CD4-positive, alpha-beta T cell treated with Interleukin-21 for 1 hour (primary cell): ENCODE results near the gene ZNF283.

ENCODE experiments used
- DNase-seq: peaks from one replicate; pipeline ENCODE4 v3.0.0-alpha.2; 2020

Gene ZNF283

DNA sequence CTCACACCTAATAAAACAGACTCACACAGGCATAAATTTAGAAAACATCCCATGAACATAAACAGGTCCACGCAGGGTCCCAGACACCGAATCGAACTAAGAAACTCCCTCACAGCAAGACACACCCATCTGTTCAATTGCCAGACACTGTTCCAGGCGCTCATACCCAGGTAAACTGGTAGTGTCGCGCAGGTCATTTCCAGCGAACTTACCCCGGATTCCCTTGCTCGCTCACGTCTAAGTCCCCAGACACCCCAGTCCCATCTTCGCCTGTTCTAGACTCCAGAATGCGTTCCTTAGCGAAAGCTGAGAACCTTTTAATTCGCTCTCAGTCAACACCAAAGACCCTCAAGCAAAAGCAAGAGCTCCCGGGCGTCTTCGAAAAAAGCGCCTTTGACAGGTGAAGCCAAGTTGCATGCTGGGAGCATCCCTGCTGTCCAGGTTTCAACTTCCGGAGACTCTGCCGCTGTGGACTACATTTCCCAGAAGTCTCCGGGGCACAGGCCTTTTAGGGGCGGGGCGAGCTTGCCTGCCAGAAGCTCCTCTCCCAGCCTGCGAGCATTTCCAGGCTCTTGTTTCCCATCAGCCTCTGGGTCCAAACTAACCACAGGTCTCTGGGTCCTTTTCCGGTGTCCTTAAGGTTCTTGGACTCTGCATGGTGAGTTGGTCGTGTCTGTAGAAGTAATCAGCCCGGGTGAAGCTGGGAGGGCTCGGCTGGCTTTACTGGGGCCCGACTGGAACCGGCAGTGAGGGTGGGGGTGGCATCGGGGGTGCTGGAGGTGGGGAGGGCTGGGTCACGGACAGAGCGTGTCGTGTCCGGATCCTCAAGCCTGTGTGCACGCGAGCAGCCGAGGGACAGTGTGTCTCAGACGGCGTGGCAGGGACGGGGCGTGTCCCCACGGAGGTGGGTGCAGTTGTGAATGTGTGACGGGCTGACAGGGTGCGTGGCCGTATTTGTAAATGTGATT, at the start of gene ZNF283:
Gene ZNF283, plus strand, starts transcription at position 535 of the 968 bp plus-strand sequence. CDS start 6,184 bp downstream, outside the sequence.
- peak; percentile 90 for DNase-seq

DNA sequence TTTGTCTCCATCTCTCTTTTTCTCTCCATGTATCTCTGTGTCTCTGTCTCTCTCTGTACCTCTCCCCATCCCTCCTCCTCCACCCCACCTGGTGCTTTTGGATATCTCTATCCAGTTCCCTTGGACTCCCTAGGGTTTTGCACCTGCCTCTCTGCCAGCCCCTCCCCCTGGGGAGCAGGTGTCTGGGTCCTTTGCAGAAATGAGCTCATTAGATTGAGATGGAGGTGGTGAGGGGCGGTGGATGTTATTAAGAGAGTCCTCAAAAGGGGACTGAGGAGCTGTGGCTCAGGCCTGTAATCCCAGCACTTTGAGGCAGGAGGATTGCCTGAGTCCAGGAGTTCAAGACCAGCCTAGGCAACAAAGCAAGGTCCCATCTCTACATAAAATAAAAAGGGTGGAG, 48.5 kb upstream of the ZNF283 start:
- no peak for DNase-seq

DNA sequence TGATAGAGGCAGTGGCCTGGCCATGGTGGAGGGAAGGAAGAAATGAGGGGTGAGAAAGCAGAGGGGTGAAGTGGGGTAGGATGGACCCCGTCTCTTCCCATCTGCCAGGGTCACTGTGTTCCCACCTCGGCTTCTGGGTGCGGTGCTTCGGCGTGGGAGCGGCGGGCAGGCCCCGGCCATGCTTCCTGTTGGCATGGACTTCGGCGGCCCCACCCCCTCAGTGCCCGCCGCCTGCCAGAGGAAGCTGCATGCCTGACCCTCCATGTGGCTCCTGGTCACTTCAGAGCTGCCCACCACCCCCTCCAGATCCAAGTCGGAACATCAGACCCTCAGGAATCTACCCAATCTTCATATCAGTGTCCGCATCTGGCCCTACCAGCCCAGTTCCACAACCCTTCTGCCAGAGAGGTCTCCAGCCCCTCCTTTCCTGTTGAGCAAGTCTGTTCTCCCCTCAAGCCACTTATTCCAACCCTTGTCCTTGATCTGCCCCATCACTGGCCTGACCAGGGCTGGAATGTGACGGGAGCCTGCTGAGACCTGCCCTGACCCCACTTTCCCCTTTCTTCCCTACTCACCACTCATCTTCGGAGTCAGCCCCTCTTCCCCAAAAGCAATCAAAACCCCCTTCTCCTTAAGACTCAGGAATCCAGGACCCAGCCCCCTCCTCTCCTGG, 47.8 kb upstream of the ZNF283 start:
- DNase-seq = no peak

DNA sequence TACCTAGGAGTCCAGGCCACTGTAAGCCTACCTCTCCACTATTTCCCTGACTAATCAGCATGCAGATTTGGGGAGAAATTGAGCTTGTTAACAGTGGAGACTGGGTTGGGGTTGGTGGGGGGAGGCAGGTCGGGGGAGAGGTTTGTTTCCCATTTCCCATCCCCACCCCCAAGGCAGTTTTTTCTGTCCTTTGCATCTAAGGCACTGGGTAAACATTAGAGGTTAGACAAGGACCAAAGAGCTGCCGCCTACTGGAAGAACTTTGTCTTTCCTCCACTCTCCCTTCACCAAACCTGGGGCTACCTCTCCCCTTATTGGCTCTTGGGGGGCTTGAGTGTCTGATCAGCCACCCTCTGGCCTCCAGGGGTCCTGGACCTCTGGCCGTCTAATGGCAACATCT, 47.3 kb upstream of the ZNF283 start:
- peak; percentile 23 for DNase-seq

DNA sequence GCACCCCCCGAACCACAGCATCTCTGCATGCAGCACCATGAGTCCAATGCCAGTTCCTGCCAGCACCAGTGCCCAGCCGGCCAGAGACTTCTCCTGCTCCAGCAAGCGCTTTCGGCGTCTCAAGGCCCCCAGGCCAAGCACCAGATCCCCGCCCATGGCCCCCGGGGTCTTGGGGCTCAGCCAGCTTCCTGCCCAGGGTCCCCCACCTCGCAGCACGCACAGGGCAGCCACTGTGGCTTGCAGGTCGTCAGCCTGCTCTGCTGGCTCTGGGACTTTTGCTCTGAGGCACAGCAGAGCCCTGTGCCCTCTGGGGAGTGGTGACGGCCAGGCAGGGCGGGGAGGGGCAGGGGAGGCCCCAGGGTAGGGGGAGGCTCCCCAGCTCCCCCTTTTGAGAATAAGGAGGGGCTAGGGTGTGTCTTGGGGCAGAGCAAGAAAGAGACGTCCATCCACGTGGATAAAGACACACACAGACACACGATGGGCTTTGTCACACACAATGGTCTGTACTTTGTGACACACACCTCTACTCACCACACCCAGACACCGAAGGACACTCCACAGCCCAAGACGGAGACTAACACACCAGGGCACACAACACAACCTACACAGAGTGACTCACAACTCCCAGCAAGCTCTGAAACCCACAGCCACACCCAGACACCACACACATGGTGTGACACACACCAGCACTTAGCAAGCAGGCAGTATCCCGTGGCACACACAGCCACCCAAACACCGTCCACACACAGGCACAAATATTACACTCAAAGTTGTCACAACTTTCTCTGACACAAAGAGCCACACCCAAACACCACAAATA, 46.2 kb upstream of the ZNF283 start, which contains the start of gene KCNN4:
Gene KCNN4, minus strand, starts transcription at position 268 of the 820 bp plus-strand sequence. Its CDS starts 112 bp downstream, at position 156.
- DNase-seq = peak; percentile 75

DNA sequence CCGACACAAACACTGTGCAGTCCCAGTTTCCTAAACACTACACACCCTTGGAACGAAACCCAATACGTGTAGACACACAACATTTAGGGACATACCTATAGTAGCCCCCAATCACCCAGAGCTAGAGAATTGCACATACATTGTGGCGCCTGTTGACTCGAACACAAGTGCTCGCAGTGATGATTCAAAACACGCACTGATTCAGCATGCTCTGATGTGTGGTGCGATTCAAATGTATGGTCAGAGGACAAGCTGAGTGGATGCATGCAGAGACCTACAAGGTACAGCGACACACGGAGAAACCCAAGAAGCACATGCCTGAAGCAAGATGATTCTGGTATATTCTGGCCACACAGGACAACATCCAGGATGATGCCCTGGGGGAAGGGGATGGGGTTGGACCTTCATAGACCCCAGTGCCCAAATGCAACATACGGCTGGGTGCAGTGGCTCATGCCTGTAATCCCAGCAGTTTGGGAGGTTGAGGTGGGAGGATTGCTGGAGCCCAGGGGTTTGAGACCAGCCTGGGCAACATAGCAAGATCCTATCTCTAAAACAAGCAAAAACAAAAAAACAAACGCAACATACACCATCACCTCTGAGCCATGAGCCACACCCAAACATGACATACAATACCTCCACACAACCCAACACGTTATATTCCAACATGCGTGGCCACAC, 45.4 kb upstream of the ZNF283 start:
- DNase-seq = no peak

DNA sequence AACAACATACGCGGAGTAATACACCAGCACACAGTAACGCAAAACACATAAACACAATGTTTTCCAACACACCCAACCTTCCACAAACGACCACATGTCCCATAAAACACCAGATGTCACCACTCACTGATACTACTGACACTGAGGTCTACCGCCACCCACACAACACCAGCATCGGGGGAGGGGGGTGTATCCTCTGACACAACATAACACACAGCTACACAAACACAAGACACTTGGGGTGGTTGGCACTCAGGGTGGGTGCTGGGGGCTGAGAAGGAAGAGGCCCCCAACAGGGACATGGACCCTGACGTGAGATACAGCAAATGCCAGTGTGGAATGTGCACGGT, 44.8 kb upstream of the ZNF283 start:
- DNase-seq = no peak

DNA sequence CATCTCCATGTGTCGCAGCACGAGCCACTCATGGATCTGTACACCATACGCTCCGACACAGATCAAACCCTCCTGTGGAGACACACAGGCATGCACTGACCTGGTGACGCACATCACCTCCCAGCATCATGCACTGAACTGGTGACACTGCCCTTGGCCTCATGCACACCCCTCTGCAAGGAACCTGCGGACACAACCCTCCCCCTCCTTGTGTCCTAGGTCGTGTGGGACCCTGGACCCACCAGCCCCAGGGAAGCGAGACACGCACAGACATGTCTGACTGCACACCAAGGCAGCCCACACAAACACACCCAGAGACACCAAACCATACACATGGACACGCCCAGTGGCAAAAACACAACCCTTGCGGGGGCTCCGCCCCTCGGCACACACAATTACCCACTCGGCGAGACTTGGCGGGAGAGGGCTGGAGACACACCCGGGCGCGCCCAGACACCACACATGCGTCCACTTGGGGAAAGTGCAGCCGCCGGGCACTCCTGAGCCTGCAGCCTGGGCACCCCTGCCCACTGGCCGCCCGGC, 44.4 kb upstream of the ZNF283 start:
- DNase-seq = peak; percentile 39

DNA sequence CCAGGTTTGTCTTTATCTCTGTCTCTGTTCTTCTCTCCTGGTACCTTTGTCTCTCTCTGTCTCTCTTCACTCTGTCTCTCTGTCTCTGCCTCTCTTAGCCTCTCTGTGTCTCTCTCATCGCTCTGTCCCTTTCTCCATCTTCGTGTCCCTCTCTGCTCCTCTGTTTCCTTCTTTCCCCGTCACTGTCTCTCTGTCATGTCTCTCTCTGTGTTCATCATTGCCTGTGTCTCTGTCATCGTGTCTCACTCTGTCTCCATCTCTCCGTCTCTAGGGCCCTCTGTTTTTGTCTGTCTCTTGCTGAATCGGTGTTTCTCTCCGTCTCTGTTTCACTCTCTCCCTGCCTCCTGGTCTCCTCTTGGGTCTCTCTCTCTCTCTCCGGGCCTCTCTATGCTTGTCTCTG, 43.5 kb upstream of the ZNF283 start:
- no peak for DNase-seq

DNA sequence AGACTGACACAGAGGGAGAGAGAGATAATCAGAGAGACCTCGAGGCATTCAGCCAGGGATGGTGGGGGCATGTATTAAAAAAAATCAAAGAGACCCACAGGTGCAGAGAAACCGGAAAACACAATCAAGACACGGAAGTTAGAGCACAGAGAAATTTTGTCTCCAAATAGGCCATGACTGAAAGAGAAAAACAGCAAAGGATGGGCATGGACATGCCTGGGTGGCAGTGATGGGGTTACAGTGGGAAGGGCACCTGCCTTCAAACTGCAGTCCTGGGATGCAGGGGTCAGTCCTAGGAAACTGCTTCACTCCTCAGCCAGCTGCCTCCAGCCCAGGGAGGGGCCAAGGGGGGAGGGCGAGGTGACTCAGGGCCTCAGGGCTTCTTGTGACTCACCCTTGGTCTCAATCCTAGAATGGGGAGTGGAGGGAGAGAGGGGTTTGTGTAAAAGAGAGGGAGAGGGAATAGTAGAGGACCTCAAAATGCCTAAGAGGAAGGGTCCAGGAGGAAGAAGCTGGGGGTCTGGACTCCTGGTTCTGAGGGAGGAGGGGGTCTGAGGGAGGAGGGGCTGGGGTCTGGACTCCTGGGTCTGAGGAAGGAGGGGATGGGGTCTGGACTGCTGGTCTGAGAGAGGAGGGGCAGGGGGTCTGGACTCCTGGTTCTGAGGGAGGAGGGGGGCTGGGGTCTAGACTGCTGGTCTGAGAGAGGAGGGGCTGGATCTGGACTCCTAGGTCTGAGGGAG, 42.7 kb upstream of the ZNF283 start:
- peak; percentile 50 for DNase-seq

DNA sequence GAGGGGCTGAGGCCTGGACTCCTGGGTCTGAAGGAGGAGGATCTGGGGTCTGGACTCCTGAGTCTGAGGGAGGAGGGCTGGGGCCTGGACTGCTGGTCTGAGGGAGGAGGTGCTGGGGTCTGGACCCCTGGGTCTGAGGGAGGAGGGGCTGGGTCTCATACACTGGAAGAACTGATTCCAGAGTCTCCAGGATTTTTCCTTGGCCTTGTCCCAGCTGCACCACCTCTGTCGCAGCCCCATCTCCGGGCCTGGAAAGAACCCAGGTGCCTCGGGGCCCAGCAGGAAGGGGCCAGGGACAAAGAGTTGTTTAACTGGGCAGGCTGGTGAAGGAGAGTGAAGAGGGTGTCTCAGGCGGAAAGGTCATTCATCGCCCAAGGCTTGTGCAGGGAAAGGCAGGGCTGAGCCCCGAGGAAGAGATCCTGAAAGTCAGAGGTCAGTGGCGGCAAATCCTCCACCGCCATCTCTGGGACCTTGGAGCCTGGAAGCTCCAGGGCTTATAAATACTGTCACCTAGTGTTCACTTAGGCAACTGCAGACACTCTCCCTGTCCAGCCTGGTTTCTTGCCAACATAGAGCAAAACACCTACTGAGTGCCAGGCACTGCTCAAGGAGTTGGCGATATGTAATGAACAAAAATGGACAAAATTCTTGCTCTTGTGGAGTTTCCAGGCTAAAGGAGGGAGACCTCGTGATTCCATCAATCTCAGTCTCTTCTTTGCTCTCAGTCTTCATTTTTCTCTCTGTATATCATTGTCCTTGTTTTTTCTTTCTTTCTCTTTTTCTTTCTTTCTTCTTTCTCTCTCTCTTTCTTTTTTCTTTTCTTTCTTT, 41.9 kb upstream of the ZNF283 start:
- DNase-seq = peak; percentile 81

DNA sequence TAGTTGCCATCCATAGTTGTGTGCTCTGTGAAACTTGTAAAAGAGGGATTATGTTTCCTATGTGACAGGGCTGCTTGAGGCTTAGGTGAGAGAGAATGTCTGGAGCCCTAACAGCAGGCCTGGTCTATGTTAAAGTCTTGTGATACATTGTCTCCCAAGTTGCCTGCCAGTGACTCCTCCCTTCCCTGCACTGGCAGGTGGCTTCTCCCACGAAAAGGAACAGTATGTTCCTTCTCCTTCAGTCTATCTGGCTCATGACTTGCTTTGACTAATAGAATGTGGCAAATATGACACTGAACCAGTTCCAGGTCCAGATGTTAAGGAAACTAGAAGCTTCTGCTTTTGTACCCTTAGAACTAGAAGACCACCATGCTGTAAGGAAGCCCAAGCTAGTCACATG, 40.5 kb upstream of the ZNF283 start:
- no peak for DNase-seq

DNA sequence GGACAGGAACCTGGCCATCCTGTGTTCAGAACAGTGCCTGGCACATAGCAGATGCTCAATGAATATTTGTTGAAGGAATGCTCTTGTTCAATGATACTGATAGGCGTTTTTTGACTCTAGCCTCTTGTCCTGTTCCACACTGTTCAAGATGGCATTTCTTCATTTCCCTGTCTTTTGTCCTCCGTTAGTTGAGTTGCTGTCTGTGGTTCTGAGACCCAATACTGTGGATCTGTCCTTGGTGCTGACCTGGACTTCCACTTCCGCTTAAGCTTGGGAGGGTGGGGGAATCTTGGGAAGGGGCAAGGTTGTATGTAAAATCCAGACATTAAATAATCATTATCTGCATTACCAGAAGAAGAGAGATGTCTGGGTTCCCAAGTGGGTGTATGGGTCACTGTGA, 38.1 kb upstream of the ZNF283 start:
- DNase-seq = no peak

DNA sequence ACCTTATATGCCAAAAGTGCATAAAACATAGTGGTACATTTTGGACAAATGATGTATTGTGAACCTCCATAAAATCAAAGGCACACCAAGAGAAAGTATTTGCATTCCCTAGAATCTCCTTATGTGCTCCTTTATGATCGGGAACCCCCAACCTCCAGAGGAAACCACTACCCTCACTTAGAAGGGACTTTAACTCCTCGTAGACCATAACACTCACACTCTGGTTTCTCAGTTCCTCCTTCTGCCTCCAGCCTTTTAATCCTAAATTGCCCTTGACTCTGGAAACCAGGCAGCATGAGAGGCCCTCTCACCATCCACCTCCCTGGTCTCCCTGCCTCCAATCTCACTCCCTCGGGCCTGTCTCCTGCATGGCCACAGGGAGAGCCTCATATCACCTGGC, 36.5 kb upstream of the ZNF283 start:
- DNase-seq = no peak

DNA sequence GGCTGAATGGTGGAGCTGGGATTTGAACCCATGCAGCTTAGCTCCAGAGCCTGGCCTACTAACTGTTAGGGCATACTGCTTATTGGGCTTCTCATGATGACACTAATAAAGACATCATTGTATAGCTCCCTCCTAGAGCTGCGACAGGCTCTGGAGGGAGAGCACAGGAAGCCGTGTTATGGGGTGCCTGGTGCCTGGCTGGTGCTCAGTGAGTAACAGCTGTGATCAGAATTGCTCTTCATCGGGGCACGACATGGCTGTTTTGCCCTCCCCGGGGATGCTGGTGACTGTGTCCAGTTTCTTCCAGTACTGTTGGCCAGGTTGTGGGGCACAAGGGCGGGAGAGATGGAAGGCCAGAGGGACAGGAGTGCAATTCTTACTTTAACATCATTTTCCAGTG, 30.0 kb upstream of the ZNF283 start:
- DNase-seq = no peak

DNA sequence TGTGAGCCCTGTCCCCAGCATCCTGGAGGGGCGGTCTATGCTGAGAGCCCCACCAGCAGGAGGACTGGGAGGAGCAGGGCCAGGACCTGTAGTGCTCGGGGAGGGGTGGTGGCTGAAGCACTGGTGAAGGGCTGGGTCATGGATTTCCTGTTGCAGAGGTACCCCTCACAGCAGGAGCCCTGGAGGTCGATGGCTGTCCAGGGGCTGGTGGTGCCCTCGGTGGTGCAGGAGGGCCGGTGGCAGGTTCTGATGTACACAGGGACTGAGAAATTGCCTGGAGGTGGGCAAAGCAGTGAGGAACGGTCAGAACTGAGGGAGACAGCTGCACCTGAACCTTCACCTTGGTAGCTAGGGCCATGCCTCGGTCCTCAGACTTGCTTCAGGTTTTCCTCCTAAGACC, 29.6 kb upstream of the ZNF283 start:
- no peak for DNase-seq

DNA sequence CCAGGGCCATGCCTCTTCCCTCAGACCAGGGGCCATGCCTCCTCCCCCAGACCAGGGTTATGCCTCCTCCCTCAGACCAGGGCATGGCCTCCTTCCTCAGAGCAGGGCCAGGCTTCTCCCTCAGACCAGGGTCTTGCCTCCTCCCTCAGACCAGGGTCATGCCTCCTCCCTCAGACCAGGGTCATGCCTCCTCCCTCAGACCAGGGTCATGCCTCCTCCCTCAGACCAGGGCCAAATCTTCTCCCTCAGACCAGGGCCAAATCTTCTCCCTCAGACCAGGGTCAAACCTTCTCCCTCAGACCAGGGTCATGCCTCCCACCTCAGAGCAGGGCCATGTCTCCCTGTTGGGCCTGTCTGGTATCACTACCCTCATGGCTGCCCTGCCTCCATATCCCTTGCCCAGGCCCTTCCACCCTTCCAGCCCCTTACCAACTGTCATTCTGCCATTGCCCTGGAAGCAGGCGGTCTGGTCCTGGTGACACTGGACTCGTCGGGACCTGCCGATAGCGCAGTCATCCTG, 29.0 kb upstream of the ZNF283 start:
- DNase-seq = no peak

DNA sequence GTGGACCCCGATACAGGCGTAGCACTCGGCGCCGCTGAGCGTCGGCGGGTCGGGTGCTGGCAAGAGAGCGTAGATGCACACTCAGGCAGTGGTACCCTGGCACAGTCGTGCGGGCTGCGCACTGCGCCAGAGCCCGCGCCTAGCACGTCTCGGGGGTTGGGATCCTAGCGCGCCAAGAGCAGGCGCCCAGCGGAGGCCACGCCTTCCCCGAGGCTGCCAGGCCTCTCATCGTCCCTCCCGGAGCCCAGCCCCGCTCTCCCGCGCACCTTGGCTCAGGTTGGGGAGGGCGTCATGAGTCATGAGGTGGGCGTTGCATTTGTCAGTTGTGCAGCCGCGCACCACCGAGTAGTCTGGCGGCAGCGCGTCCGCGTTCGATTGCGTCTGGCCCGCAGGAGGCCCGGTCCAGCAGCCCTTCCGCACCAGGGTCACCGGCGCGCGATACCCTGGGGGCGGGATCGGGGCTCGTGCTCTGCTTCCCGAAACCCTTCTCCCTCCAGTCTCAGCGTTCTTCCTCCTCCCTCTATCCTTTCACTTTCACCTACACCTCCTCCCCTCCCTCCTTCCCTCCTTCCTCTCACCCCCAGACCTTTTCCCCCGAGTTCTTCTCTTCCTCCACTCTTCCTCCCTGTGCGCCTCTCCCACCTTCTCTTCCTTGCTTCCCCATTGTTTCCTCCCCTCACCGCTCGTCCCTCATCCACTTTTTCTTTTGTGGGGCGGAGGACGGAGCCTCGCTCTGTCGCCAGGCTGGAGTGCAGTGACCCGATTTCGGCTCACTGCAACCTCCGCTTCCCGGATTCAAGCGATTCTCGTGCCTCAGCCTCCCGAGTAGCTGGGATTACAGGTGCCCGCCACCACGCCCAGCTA, 28.3 kb upstream of the ZNF283 start:
- peak; percentile 47 for DNase-seq

DNA sequence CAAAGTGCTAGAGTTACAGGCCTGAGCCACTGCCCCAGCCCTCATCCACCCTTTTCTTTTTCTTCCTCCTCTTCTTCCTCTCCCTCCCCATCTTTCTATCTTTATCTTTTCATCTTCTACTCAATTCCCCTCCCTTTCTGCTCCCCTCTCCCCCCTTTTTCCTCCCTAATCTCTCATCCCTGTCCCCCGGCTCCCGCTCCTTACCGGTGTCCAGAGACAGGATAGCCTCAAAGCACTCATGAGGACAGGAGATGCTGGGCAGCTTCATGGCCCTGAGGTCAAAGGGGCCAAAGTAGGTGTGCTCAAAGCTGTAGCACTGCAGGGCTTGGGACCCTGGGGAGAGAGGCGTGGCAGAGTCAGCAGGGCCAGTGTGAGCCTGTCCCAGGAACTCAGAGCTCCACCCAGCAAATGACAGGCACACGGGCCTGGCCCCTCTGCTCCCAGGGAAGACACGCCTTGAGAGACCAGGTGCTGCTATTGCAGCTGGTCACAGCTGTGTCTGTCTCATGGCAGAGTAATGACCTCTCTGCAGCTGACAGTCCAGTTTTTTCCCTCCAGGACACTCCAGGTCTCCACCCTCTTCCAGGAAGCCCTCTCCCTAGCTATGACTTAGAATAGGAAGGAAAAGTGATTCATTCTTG, 27.5 kb upstream of the ZNF283 start:
- no peak for DNase-seq
